KOPT-K1 (cell line): ENCODE data around the gene ZDBF2.
"Not testable (repeated sequence)": the region's sequence is repeated elsewhere in the genome, so short reads cannot be mapped to it uniquely, and the experiment has no call there.

Source experiments
- H3K27ac ChIP-seq: fragments of 200-600 bp; sonication (generic); 2 replicates; pipeline ENCODE4 v1.5.1; 2016; ENCODE audit warnings: antibody characterized with exemption, mild to moderate bottlenecking, low read depth, low read length; ENCODE audit not compliant: poor library complexity, severe bottlenecking
- H3K36me3 ChIP-seq: fragments of 200-600 bp; sonication (generic); 2 replicates; pipeline ENCODE4 v1.5.1; 2017; ENCODE audit warnings: antibody characterized with exemption, mild to moderate bottlenecking, low read length, moderate library complexity; ENCODE audit not compliant: insufficient read depth
- H3K9me3 ChIP-seq: fragments of 200-600 bp; sonication (generic); 2 replicates; pipeline ENCODE4 v1.5.1; 2017; ENCODE audit warnings: antibody characterized with exemption, low read length, mild to moderate bottlenecking; ENCODE audit not compliant: insufficient read depth, poor library complexity, severe bottlenecking

The ZDBF2 gene

GRCh38 chr2:206253777-206254166 lies 20.7 kb upstream of the ZDBF2 start:
- H3K36me3 ChIP-seq = no peaks in the 10 kb centered on the region
- H3K27ac ChIP-seq = no peak overlapping the region
- H3K9me3 ChIP-seq = no peaks in the 10 kb centered on the region

GRCh38 chr2:206255003-206255402 lies 19.5 kb upstream of the ZDBF2 start:
- H3K27ac ChIP-seq = no peak overlapping the region
- no peaks in the 10 kb centered on the region for H3K36me3 ChIP-seq
- no peaks in the 10 kb centered on the region for H3K9me3 ChIP-seq

GRCh38 chr2:206256706-206257205 lies 17.7 kb upstream of the ZDBF2 start:
- H3K27ac ChIP-seq = no peak overlapping the region
- H3K36me3 ChIP-seq = no peaks in the 10 kb centered on the region
- no peaks in the 10 kb centered on the region for H3K9me3 ChIP-seq

DNA sequence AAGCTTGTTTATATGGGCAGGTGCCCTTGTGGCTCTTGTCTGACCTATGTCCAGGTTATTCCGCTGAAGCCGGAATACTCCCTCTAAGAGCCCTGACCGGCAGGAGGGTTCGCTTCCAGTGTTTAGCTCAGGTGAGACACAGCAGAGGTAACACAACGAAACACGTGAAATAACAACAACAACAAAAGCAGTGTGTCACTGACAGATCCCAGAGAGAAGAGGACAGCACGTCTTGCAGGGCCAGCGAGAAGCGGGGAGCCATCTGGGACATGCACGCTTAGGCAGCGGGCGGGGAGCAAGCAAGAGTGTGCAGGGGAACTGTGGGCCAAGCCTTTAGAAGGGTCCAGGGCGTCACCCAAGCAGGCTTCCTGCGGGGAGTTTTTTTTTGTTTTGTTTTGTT lies 17.1 kb upstream of the ZDBF2 start:
- Histone ChIP-seq H3K27ac (no peak overlapping the region), H3K9me3 (no peaks in the 10 kb centered on the region), H3K36me3 (no peaks in the 10 kb centered on the region)

GRCh38 chr2:206257861-206258260 lies 16.6 kb upstream of the ZDBF2 start:
- no peaks in the 10 kb centered on the region for H3K36me3 ChIP-seq
- no peak overlapping the region for H3K27ac ChIP-seq

DNA sequence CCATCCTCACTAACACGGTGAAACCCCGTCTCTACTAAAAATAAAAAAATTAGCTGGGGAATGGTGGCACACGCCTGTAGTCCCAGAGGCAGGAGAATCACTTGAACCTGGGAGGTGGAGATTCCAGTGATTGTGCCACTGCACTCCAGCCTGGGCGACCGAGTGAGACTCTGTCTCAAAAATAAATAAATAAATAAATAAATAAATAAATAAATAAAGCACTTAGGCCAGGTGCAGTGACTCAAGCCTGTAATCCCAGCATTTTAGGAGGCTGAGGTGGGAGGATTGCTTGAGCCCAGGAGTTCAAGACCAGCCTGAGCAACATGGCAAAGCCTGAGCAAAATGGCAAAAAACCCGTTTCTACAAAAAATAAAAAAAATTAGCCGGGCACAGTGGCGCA lies 15.8 kb upstream of the ZDBF2 start:
- H3K36me3 ChIP-seq, H3K9me3 ChIP-seq, H3K27ac ChIP-seq: not testable (repeated sequence)

More at GRCh38 chr2:206257861-206258260, 16.6 kb upstream of the ZDBF2 start:
- no peaks in the 10 kb centered on the region for H3K9me3 ChIP-seq

DNA sequence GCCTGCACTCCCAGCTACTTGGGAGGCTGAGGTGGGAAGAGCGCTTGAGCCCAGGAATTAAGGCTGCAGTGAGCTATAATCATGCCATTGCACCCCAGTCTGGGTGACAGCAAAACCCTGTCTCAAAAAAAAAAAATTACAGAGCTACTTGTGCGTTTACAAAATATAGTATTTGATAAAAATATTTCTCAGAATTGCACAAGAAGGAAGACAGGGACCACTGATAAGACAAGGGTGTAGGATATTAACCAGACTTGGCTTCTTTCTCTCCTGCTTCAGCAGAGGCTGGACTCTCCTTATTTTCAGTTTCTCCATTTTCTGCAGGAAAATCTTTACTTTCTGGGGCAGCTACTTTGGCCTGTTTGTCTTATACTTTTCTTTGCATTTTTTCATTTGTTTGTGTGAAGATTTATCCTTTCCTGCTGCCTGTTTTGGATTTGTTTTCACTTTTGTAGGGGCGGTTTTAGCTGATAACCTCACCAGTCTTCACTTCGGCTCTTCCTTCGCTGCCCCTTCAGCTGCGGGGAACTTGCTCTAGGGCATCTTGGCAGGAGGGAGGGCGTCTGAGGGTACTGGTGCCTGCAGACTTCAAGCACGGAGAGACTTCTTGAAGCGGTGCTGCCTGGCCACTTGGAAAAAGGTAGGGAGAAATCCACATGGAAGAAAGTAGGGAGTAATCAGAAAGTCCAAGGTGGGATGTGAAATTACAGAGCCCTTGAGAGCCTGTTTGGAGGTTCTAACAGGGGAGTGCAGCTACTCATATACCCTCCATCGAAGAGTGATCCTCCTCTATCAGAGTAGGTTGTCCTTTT lies 14.9 kb upstream of the ZDBF2 start:
- Histone ChIP-seq H3K36me3 (no peaks in the 10 kb centered on the region), H3K27ac (no peak overlapping the region), H3K9me3 (no peaks in the 10 kb centered on the region)

- Histone ChIP-seq H3K27ac (no peak overlapping the region), H3K9me3 (no peaks in the 10 kb centered on the region), H3K36me3 (no peaks in the 10 kb centered on the region)
Measured at GRCh38 chr2:206260188-206261012, 14.1 kb upstream of the ZDBF2 start.

DNA sequence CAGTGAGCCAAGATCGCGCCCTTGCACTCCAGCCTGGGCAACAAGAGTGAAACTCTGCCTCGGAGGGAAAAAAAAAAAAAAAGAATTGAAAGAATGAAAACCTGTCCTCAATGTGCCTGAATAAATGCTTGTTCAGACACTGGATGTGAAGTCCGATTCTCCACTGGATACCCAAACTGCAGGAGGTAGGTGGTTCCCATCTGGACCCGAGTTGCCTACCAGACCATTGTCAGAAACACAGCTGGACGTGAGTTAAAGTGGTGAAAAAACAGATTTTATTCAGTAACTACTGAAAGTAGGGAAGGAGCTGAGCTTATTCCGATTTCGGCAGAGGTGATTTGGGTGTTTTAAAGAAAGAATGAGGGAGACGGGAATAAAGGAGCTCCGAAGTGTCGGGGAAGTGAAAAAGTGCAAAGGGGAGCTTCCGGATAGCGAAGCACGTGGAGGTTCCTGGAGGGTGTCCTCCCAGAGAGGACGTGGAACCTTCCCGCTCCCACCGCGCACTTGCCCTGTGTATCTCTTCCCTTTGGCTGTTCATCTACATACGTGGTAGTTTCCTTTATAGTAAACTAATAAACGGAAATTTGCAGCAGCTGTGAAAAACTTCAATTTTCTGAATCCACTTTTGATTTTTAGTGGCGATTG lies 10.4 kb upstream of the ZDBF2 start:
- Histone ChIP-seq H3K9me3 (no peaks in the 10 kb centered on the region), H3K36me3 (no peaks in the 10 kb centered on the region), H3K27ac (no peak overlapping the region)

DNA sequence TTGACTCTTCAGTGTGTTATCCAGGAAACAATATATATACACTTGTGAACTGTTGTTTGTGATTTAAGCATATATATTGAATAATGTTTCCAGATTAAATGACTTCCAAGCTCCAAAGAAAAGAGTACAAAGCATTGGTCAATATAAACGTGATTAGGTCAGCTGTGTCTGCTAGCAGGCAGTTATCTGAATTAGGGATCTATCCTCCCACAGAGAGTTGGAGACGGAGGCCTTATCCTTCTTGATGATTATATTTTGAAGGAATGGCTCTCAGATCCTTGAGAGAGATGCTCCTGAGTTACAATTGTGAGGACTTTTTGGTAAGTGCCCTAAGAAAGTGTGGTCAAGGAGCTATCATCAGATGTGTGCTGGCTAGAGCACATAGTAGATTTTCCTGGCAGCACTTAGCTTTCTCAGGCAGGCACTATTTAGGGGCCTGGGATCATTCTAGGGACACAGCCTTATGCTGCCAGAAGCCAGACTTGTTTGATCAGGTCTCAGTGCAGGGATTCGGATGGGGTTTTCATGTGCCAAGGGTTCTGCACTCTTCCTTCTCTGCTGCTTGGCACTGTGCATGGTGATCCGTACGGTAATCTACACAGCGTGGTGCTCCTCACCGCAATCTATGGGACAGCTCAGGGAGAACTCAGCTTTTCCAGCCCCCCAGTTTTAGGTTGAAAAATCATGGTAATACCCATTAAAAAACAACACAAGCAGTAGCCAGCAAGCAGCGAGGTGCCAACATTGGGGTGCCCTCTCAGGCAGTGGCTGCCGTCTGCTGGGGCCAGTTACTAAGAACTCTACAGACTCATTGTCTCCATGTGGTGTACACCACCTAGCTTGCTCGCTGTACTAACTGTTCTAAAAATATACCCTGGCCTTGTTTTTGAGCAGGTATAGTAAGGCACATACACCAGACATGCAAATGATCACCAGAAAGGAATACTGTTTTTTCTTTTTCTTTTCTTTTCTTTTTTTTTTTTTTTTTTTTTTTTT lies 8.0 kb upstream of the ZDBF2 start:
- no peaks in the 10 kb centered on the region for H3K36me3 ChIP-seq
- no peaks in the 10 kb centered on the region for H3K9me3 ChIP-seq
- no peak overlapping the region for H3K27ac ChIP-seq

GRCh38 chr2:206267567-206267966 lies 6.9 kb upstream of the ZDBF2 start:
- no peak overlapping the region for H3K27ac ChIP-seq
- no peaks in the 10 kb centered on the region for H3K9me3 ChIP-seq
- H3K36me3 ChIP-seq = no peaks in the 10 kb centered on the region

DNA sequence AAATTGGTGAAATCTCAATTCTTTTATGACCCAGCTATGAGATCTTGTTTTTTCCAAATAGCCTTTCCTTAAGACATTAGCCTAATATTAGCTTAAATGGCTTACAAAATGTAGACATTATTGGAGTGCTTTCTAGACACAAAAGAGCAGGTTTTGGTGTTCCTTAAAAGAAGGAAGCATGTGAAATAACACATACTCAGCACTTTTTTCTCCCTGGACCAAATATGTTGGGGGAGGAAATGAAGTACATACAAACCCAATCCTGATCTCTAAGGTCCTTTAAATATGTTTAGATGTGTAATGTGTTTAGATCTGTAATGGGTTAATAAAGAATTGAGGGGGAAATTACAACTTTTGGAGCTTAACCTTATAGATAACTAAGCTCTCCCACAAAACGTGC lies 3.4 kb upstream of the ZDBF2 start:
- Histone ChIP-seq H3K36me3 (no peaks in the 10 kb centered on the region), H3K9me3 (no peaks in the 10 kb centered on the region), H3K27ac (no peak overlapping the region)

DNA sequence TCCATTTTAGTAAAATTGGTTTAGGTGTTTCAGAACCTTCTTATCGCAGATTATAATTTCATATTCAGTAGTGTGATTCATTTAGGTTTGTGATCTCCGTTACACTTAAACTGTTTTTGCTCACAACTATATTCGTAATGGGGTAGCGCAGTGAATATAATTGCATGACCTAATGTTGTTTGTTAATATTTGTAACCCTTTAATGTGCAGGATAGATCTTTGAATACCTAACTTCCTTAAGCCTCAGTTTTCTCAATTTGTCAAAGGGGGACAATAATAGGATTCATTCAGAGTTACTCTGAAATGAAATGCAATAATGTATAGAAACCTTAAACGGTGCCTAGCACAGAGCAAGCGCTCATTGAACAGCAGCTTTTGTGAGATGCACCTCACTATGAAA lies 558 bp upstream of the ZDBF2 start:
- no peaks in the 10 kb centered on the region for H3K36me3 ChIP-seq
- H3K27ac ChIP-seq = no peak overlapping the region
- H3K9me3 ChIP-seq = no peaks in the 10 kb centered on the region

DNA sequence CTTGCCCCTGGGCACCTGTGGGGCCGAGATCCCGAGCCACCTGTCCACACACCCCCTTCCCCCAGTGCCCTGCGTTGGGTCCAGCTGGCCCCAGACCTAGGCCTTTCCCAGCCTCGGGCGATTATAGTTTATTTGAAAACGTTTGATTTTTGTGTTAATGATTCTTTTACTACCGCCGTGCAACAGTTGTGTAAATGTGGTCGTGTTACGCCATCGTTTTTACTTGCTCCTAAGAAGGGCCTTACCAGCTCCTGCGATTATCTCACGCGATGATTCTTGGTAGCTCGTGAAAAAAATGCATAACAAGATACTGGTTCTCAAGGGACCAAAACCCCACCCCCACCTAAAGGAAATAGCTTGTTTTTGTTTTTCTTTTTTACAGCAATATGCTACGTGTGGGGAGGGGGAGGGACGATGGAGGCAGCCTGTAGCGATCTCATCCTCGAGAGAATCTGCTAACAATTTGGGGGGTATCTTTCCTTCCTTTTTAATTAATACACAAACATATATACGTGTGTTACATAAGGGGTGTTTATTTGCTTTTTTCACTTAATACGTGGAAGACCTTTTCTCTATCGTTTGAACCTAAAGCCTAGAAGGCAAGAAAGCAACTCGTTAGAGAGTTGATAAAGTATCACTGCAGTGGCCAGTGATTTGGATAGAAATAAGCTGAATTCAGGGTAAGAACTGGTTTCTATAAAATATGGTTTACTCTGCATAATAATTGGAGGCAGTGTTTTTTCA lies 1.0 kb downstream of the ZDBF2 start:
- no peaks in the 10 kb centered on the region for H3K9me3 ChIP-seq
- no peak overlapping the region for H3K27ac ChIP-seq
- H3K36me3 ChIP-seq = no peaks in the 10 kb centered on the region
